ENCODE results near the gene NRF1. TPM values are rescaled to one million over a fixed set of nuclear protein-coding genes. Genes with fewer than 3 reads are reported as not detected.
A peak's percentile ranks its signal among the peaks of the same experiment; 100 is the strongest.
"Not testable (repeated sequence)": the region's sequence is repeated elsewhere in the genome, so short reads cannot be mapped to it uniquely, and the experiment has no call there.

The NRF1 gene
- total RNA-seq, 2 donors from 2014 or later = 22.9 to 26.4 TPM

GRCh38 chr7:129655811-129656210 lies 44.3 kb downstream of the NRF1 start:
- WGBS, 2 experiments (ENCODE audit: insufficient coverage in 1 of 2, insufficient read length in 1 of 2) = 94% methylated on average over 3 of the region's 3 CpGs; no CpG with 5 or more reads in 1 of the 2 experiments
- Mint-ChIP-seq H3K4me3 (no peak overlapping the region), H3K4me1 (no peaks in the 10 kb centered on the region)

GRCh38 chr7:129657363-129657762 lies 45.8 kb downstream of the NRF1 start:
- H3K36me3 ChIP-seq (ENCODE audit: control insufficient read depth, insufficient read depth, low read length) = peaks cover 63% of the 10 kb centered on the region
- no peak for TF ChIP-seq CTCF (conservative IDR thresholded peaks at IDR 0.05)
- H3K9me3 ChIP-seq (ENCODE audit: control insufficient read depth, low read length) = peaks cover 62% of the 10 kb centered on the region
- H3K4me3 ChIP-seq (ENCODE audit: low read length) = no peak overlapping the region
- no peak overlapping the region for H3K27ac ChIP-seq (ENCODE audit: low read depth, low read length)
- DNase-seq = no peak
- H3K9ac ChIP-seq (ENCODE audit: extremely low read depth, low read length, poor library complexity, severe bottlenecking) = no peak overlapping the region
- H3K27me3 Mint-ChIP-seq (ENCODE audit: insufficient read depth) = no peaks in the 10 kb centered on the region
- H3K27me3 ChIP-seq (ENCODE audit: control insufficient read depth, insufficient read depth, low read length, poor library complexity, severe bottlenecking) = no peaks in the 10 kb centered on the region
- H3K9me3 Mint-ChIP-seq = peaks cover 45% of the 10 kb centered on the region
- H3K27ac Mint-ChIP-seq = no peak overlapping the region
- peaks cover 64% of the 10 kb centered on the region for H3K36me3 Mint-ChIP-seq (ENCODE audit: low read depth)
- H3K4me1 ChIP-seq (ENCODE audit: control insufficient read depth, insufficient read depth, low read length) = no peaks in the 10 kb centered on the region
- no peaks in the 10 kb centered on the region for H3K4me1 Mint-ChIP-seq
- 94% methylated on average over 8 of the region's 8 CpGs; no CpG with 5 or more reads in 1 of the 2 experiments for WGBS, 2 experiments (ENCODE audit: insufficient coverage in 1 of 2, insufficient read length in 1 of 2)
- H3K4me3 Mint-ChIP-seq = no peak overlapping the region

More at GRCh38 chr7:129655811-129656210, 44.3 kb downstream of the NRF1 start:
- H3K36me3 ChIP-seq (ENCODE audit: control insufficient read depth, insufficient read depth, low read length) = peaks cover 54% of the 10 kb centered on the region
- Mint-ChIP-seq H3K27ac (no peak overlapping the region), H3K9me3 (peaks cover 30% of the 10 kb centered on the region), H3K27me3 (ENCODE audit: insufficient read depth) (no peaks in the 10 kb centered on the region), H3K36me3 (ENCODE audit: low read depth) (peaks cover 55% of the 10 kb centered on the region)
- H3K9me3 ChIP-seq (ENCODE audit: control insufficient read depth, low read length) = peaks cover 47% of the 10 kb centered on the region
- DNase-seq = no peak
- no peaks in the 10 kb centered on the region for H3K4me1 ChIP-seq (ENCODE audit: control insufficient read depth, insufficient read depth, low read length)
- no peak for TF ChIP-seq CTCF (conservative IDR thresholded peaks at IDR 0.05)
- H3K27ac ChIP-seq (ENCODE audit: low read depth, low read length) = no peak overlapping the region
- H3K27me3 ChIP-seq (ENCODE audit: control insufficient read depth, insufficient read depth, low read length, poor library complexity, severe bottlenecking) = no peaks in the 10 kb centered on the region
- no peak overlapping the region for H3K4me3 ChIP-seq (ENCODE audit: low read length)
- no peak overlapping the region for H3K9ac ChIP-seq (ENCODE audit: extremely low read depth, low read length, poor library complexity, severe bottlenecking)

- H3K27me3 Mint-ChIP-seq (ENCODE audit: insufficient read depth); DNase-seq; H3K27ac Mint-ChIP-seq; H3K4me1 Mint-ChIP-seq; H3K27ac ChIP-seq (ENCODE audit: low read depth, low read length); H3K9ac ChIP-seq (ENCODE audit: extremely low read depth, low read length, poor library complexity, severe bottlenecking); H3K4me1 ChIP-seq (ENCODE audit: control insufficient read depth, insufficient read depth, low read length); H3K27me3 ChIP-seq (ENCODE audit: control insufficient read depth, insufficient read depth, low read length, poor library complexity, severe bottlenecking); H3K4me3 Mint-ChIP-seq: not testable (repeated sequence)
- Histone ChIP-seq H3K4me3 (ENCODE audit: low read length) (peak overlapping the region; percentile 19), H3K9me3 (ENCODE audit: control insufficient read depth, low read length) (peaks cover 63% of the 10 kb centered on the region), H3K36me3 (ENCODE audit: control insufficient read depth, insufficient read depth, low read length) (peaks cover 61% of the 10 kb centered on the region)
- peaks cover 68% of the 10 kb centered on the region for H3K36me3 Mint-ChIP-seq (ENCODE audit: low read depth)
- peaks cover 54% of the 10 kb centered on the region for H3K9me3 Mint-ChIP-seq
- WGBS, 2 experiments (ENCODE audit: insufficient coverage in 1 of 2, insufficient read length in 1 of 2) = 60 to 81% methylated on average over 1 to 2 of the region's 2 CpGs
These were observed 48.4 kb downstream of the NRF1 start for GRCh38 chr7:129659907-129660306.

- Histone ChIP-seq H3K36me3 (ENCODE audit: control insufficient read depth, insufficient read depth, low read length) (peaks cover 68% of the 10 kb centered on the region), H3K9ac (ENCODE audit: extremely low read depth, low read length, poor library complexity, severe bottlenecking) (no peak overlapping the region), H3K27ac (ENCODE audit: low read depth, low read length) (no peak overlapping the region), H3K4me1 (ENCODE audit: control insufficient read depth, insufficient read depth, low read length) (no peaks in the 10 kb centered on the region), H3K4me3 (ENCODE audit: low read length) (peak overlapping the region; percentile 64), H3K9me3 (ENCODE audit: control insufficient read depth, low read length) (peaks cover 63% of the 10 kb centered on the region), H3K27me3 (ENCODE audit: control insufficient read depth, insufficient read depth, low read length, poor library complexity, severe bottlenecking) (no peaks in the 10 kb centered on the region)
- no peak overlapping the region for H3K4me3 Mint-ChIP-seq
- DNase-seq = no peak
- H3K27ac Mint-ChIP-seq = no peak overlapping the region
- TF ChIP-seq CTCF (conservative IDR thresholded peaks at IDR 0.05) = no peak
- 99 to 100% methylated on average over 1 to 4 of the region's 4 CpGs for WGBS, 2 experiments (ENCODE audit: insufficient coverage in 1 of 2, insufficient read length in 1 of 2)
- no peaks in the 10 kb centered on the region for H3K27me3 Mint-ChIP-seq (ENCODE audit: insufficient read depth)
- H3K9me3 Mint-ChIP-seq = peaks cover 54% of the 10 kb centered on the region
- peaks cover 73% of the 10 kb centered on the region for H3K36me3 Mint-ChIP-seq (ENCODE audit: low read depth)
- no peaks in the 10 kb centered on the region for H3K4me1 Mint-ChIP-seq
These were observed 50.2 kb downstream of the NRF1 start for GRCh38 chr7:129661645-129662182.

GRCh38 chr7:129663240-129663639 lies 51.7 kb downstream of the NRF1 start:
- 93 to 95% methylated on average over 8 to 32 of the region's 32 CpGs for WGBS, 2 experiments (ENCODE audit: insufficient coverage in 1 of 2, insufficient read length in 1 of 2)
- not testable (repeated sequence) for H3K27me3 ChIP-seq (ENCODE audit: control insufficient read depth, insufficient read depth, low read length, poor library complexity, severe bottlenecking); H3K4me3 ChIP-seq (ENCODE audit: low read length); H3K4me1 ChIP-seq (ENCODE audit: control insufficient read depth, insufficient read depth, low read length); H3K27ac ChIP-seq (ENCODE audit: low read depth, low read length); H3K27me3 Mint-ChIP-seq (ENCODE audit: insufficient read depth); H3K9ac ChIP-seq (ENCODE audit: extremely low read depth, low read length, poor library complexity, severe bottlenecking); H3K4me3 Mint-ChIP-seq; H3K4me1 Mint-ChIP-seq; DNase-seq; H3K27ac Mint-ChIP-seq
- H3K9me3 Mint-ChIP-seq = peaks cover 51% of the 10 kb centered on the region
- Histone ChIP-seq H3K9me3 (ENCODE audit: control insufficient read depth, low read length) (peaks cover 56% of the 10 kb centered on the region), H3K36me3 (ENCODE audit: control insufficient read depth, insufficient read depth, low read length) (peaks cover 54% of the 10 kb centered on the region)
- H3K36me3 Mint-ChIP-seq (ENCODE audit: low read depth) = peaks cover 63% of the 10 kb centered on the region

All from endodermal cell (in vitro differentiated cells).